Right ventricle myocardium superior (tissue), 1 donor: ENCODE data around the gene RNF26. TPM values are rescaled to one million over a fixed set of nuclear protein-coding genes. Genes with fewer than 3 reads are reported as not detected.

ENCODE experiments used
- microRNA-seq: library from miRNA; unstranded; fragments of <30 nt; microRNA quantifications from one replicate; pipeline ENCODE4 v1.2.0, GENCODE V29; 2020
- total RNA-seq: library from RNA; stranded (reverse); fragmentation: NEBNext Ultra II Directional; extraction: Animal tissue kit (Norgen Biotek cat#: 25700); gene quantifications from one replicate; pipeline ENCODE4 v1.2.1, GENCODE V29; 2021
- donor health status: DM: no; HTN: yes; CAD: no; lungs with severe emphysema.

The RNF26 gene
- total RNA-seq, 1 donor from 2014 or later = 12.9 TPM

Small RNA genes within 50 kb of the gene (microRNA-seq; reads per million reads assigned to microRNA genes)
- gene MIR6756 = not detected

Other genes with a start within 250 kb of the RNF26 start
- gene HMBS, start 249.6 kb upstream of the RNF26 start, total RNA-seq = 22.1 TPM
- 18.2 TPM for gene DPAGT1, start 232.7 kb upstream of the RNF26 start, total RNA-seq
- gene C2CD2L, start 227.2 kb upstream of the RNF26 start, total RNA-seq = 9.6 TPM
- 13.3 TPM for gene HINFP, start 212.9 kb upstream of the RNF26 start, total RNA-seq
- gene ABCG4, start 185.5 kb upstream of the RNF26 start, total RNA-seq = 1.5 TPM
- 34.0 TPM for gene NLRX1, start 165.8 kb upstream of the RNF26 start, total RNA-seq
- not detected for gene NHERF4, start 149.1 kb upstream of the RNF26 start, total RNA-seq
- 6.5 TPM for gene CBL, start 128.2 kb upstream of the RNF26 start, total RNA-seq
- 41.9 TPM for gene MCAM, start 17.4 kb upstream of the RNF26 start, total RNA-seq
- gene C1QTNF5, start 6.4 kb downstream of the RNF26 start, total RNA-seq = 15.1 TPM
- not detected for gene MFRP, start 12.2 kb downstream of the RNF26 start, total RNA-seq
- 136 TPM for gene USP2, start 47.2 kb downstream of the RNF26 start, total RNA-seq
- gene THY1, start 88.6 kb downstream of the RNF26 start, total RNA-seq = 1.5 TPM